Epithelial cell of esophagus (primary cell): ENCODE data around the gene HOXB9.

Experiments
- DNase-seq: peaks from one replicate; pipeline ENCODE4 v3.0.0; 2010; ENCODE audit warnings: low read depth
- H3K4me3 ChIP-seq: 2 replicates; pipeline ENCODE4 v1.5.1; 2011; ENCODE audit warnings: mild to moderate bottlenecking, low read length, control low read depth
- TF ChIP-seq, protein P1 (sequence below): IDR thresholded peaks from 2 replicates; pipeline ENCODE4 v1.5.1; 2011; ENCODE audit warnings: low read depth, mild to moderate bottlenecking, low read length, control low read depth, inconsistent platforms; ENCODE audit not compliant: insufficient read depth; ENCODE audit errors: missing control alignments

Gene HOXB9

GRCh38 chr17:48637323-48638260 is 11.4 kb upstream of the HOXB9 start:
- peak; percentile 65 for DNase-seq

DNA sequence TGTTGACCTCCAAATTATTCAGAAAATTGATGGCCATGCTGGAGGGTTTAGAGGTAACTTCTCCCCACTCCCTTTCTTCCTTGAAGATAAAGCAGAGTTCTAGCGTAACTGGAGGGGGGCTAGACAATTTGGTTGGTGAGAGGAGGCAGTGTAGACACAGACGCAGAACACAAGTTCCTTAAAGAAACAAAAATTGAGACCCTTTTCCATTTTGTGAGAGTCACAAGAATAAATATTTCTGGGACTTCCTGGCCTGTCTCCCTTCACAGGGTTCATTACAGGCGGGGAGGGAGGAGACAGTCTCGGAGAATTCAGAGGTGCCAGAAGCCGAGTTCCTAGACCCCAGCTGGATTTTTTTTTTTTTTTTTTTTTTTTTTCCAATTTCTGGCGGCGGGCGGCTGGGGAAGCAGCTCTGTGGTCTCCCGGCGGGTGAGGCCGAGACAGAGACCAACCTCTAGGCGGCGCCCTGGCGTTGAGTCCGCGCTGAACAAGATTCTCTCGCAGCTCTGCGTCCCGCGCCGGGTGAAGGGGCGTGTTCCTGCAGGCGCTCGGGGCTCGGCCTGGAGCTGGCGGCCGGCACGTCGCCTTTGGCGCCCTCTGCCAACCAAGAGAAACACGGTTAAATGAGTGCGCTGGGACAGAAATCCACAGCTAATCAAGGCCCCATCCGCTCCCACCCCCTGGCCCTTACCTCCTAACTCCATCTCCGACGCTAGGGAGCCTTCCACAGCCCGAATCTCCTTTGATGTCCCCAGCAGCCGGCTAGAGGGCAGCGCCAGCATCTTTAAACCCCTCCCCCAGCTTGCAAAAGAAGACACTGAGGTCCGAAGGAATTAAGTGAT is 10.2 kb upstream of the HOXB9 start:
- DNase-seq = peak; percentile 37
- no peak overlapping the region for H3K4me3 ChIP-seq
- TF ChIP-seq, protein P1, sequence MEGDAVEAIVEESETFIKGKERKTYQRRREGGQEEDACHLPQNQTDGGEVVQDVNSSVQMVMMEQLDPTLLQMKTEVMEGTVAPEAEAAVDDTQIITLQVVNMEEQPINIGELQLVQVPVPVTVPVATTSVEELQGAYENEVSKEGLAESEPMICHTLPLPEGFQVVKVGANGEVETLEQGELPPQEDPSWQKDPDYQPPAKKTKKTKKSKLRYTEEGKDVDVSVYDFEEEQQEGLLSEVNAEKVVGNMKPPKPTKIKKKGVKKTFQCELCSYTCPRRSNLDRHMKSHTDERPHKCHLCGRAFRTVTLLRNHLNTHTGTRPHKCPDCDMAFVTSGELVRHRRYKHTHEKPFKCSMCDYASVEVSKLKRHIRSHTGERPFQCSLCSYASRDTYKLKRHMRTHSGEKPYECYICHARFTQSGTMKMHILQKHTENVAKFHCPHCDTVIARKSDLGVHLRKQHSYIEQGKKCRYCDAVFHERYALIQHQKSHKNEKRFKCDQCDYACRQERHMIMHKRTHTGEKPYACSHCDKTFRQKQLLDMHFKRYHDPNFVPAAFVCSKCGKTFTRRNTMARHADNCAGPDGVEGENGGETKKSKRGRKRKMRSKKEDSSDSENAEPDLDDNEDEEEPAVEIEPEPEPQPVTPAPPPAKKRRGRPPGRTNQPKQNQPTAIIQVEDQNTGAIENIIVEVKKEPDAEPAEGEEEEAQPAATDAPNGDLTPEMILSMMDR = peak; percentile 35

More at GRCh38 chr17:48637323-48638260, 11.4 kb upstream of the HOXB9 start:
- TF ChIP-seq, protein P1 = no peak
- H3K4me3 ChIP-seq = no peak overlapping the region

- H3K4me3 ChIP-seq = no peak overlapping the region
- TF ChIP-seq, protein P1 = no peak
- DNase-seq = no peak
Observed at GRCh38 chr17:48634493-48635208, 8.5 kb upstream of the HOXB9 start.

- no peak overlapping the region for H3K4me3 ChIP-seq
- TF ChIP-seq, protein P1 = no peak
- DNase-seq = no peak
Observed at GRCh38 chr17:48633266-48633677, 7.1 kb upstream of the HOXB9 start.

GRCh38 chr17:48632579-48633265 is 6.6 kb upstream of the HOXB9 start:
- no peak for DNase-seq
- TF ChIP-seq, protein P1 = no peak
- H3K4me3 ChIP-seq = no peak overlapping the region

- TF ChIP-seq, protein P1 = no peak
- DNase-seq = no peak
- no peak overlapping the region for H3K4me3 ChIP-seq
Observed at GRCh38 chr17:48631693-48632578, 5.8 kb upstream of the HOXB9 start.
